ENCODE data around the gene MMP24. TPM values are rescaled to one million over a fixed set of nuclear protein-coding genes. Genes with fewer than 3 reads are reported as not detected.
A peak's percentile ranks its signal among the peaks of the same experiment; 100 is the strongest.

Gene MMP24
- total and polyA plus RNA-seq, 2 of the 13 experiments (the other 11 are each of a cell fraction or from before 2014, with no cell fraction given): 0.29 to 0.35 TPM

DNA sequence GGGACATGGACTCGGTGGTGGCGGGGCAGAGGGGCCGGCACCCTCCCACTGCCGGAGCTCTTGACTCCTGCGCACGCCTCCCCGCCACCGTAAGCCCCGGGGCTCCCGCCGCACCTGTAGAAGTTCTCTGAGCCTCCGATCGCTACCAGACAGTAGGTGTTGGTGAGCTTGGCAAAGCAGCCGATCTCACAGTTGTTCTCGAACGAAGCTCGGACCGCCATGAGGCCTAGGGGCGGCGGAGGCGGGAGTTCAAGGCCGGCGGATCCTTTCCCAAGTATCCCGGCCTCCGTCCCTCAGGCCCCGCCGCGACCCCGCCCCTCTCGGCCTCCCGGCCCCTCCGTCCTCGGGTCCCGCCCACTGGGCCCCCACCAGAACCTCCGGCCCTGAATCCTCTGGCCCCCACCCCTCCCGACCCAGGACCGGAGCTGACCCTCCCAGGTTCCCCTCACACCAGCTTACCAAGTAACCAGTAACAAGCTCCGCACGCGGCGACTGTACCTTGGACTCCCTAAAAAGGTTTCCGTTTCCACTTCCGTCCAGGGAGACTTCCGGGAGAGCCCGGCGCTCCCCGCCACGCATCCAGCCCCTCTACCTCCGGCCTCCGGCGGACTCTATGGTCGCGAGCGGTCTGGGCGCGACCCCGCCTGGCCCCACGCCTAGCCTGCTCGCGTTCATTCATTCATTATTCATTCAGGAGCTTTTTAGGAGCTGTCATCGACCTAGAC is 57.9 kb downstream of the MMP24 start, which contains the start of gene EIF6 (continued):
- TF ChIP-seq KDM6A (CRISPR knock-in tag; IDR thresholded peaks at IDR 0.05; ENCODE audit: low read depth) (0 out of 2 replicates have a peak, but pooled peaks have one; percentile 15), GZF1 (CRISPR knock-in tag; IDR thresholded peaks at IDR 0.05) (peak; percentile 86), ZNF577 (CRISPR knock-in tag; IDR thresholded peaks at IDR 0.05; ENCODE audit: borderline replicate concordance, low read depth) (no peak), ZNF558 (CRISPR knock-in tag; IDR thresholded peaks at IDR 0.05; ENCODE audit: borderline replicate concordance) (peak; percentile 97; the same call in 1 of the 2 replicates), HNF4A (CRISPR knock-in tag; IDR thresholded peaks at IDR 0.05) (peak; percentile 92), REPIN1 (CRISPR knock-in tag; IDR thresholded peaks at IDR 0.05; ENCODE audit: borderline replicate concordance, low read depth) (peak; percentile 68; the same call in 1 of the 2 replicates), SALL2 (CRISPR knock-in tag; IDR thresholded peaks at IDR 0.05) (peak; percentile 78), HNRNPLL (IDR thresholded peaks at IDR 0.05; ENCODE audit: low read depth, low read length, poor library complexity, severe bottlenecking) (peak; percentile 66), ZSCAN9 (CRISPR knock-in tag; IDR thresholded peaks at IDR 0.05; ENCODE audit: borderline replicate concordance) (peak; percentile 81; the same call in 1 of the 2 replicates), RBFOX2 (IDR thresholded peaks at IDR 0.05; ENCODE audit: low read depth, low read length) (peak; percentile 93), ZNF674 (CRISPR knock-in tag; IDR thresholded peaks at IDR 0.05; ENCODE audit: low read depth) (no peak), HDAC6 (IDR thresholded peaks at IDR 0.05; ENCODE audit: low read depth, low read length) (no peak)
- TF ChIP-seq, protein P1, sequence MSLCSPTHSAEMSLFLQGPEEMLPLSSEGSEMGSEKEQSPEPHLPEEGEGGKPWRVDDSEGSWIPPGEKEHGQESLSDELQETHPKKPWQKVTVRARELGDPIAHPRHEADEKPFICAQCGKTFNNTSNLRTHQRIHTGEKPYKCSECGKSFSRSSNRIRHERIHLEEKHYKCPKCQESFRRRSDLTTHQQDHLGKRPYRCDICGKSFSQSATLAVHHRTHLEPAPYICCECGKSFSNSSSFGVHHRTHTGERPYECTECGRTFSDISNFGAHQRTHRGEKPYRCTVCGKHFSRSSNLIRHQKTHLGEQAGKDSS (CRISPR knock-in tag; IDR thresholded peaks at IDR 0.05; ENCODE audit: borderline replicate concordance, low read depth): peak; percentile 50
- TF ChIP-seq, protein P2, sequence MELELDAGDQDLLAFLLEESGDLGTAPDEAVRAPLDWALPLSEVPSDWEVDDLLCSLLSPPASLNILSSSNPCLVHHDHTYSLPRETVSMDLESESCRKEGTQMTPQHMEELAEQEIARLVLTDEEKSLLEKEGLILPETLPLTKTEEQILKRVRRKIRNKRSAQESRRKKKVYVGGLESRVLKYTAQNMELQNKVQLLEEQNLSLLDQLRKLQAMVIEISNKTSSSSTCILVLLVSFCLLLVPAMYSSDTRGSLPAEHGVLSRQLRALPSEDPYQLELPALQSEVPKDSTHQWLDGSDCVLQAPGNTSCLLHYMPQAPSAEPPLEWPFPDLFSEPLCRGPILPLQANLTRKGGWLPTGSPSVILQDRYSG (CRISPR knock-in tag; IDR thresholded peaks at IDR 0.05): no peak
- TF ChIP-seq, protein P3, sequence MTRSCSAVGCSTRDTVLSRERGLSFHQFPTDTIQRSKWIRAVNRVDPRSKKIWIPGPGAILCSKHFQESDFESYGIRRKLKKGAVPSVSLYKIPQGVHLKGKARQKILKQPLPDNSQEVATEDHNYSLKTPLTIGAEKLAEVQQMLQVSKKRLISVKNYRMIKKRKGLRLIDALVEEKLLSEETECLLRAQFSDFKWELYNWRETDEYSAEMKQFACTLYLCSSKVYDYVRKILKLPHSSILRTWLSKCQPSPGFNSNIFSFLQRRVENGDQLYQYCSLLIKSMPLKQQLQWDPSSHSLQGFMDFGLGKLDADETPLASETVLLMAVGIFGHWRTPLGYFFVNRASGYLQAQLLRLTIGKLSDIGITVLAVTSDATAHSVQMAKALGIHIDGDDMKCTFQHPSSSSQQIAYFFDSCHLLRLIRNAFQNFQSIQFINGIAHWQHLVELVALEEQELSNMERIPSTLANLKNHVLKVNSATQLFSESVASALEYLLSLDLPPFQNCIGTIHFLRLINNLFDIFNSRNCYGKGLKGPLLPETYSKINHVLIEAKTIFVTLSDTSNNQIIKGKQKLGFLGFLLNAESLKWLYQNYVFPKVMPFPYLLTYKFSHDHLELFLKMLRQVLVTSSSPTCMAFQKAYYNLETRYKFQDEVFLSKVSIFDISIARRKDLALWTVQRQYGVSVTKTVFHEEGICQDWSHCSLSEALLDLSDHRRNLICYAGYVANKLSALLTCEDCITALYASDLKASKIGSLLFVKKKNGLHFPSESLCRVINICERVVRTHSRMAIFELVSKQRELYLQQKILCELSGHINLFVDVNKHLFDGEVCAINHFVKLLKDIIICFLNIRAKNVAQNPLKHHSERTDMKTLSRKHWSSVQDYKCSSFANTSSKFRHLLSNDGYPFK (CRISPR knock-in tag; IDR thresholded peaks at IDR 0.05; ENCODE audit: borderline replicate concordance): peak; percentile 91
- TF ChIP-seq, protein P4, sequence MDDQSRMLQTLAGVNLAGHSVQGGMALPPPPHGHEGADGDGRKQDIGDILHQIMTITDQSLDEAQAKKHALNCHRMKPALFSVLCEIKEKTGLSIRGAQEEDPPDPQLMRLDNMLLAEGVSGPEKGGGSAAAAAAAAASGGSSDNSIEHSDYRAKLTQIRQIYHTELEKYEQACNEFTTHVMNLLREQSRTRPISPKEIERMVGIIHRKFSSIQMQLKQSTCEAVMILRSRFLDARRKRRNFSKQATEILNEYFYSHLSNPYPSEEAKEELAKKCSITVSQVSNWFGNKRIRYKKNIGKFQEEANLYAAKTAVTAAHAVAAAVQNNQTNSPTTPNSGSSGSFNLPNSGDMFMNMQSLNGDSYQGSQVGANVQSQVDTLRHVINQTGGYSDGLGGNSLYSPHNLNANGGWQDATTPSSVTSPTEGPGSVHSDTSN (CRISPR knock-in tag; IDR thresholded peaks at IDR 0.05; ENCODE audit: borderline replicate concordance): no peak
- TF ChIP-seq, protein P5, sequence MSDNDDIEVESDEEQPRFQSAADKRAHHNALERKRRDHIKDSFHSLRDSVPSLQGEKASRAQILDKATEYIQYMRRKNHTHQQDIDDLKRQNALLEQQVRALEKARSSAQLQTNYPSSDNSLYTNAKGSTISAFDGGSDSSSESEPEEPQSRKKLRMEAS (IDR thresholded peaks at IDR 0.05): peak; percentile 98
- TF ChIP-seq, protein P6, sequence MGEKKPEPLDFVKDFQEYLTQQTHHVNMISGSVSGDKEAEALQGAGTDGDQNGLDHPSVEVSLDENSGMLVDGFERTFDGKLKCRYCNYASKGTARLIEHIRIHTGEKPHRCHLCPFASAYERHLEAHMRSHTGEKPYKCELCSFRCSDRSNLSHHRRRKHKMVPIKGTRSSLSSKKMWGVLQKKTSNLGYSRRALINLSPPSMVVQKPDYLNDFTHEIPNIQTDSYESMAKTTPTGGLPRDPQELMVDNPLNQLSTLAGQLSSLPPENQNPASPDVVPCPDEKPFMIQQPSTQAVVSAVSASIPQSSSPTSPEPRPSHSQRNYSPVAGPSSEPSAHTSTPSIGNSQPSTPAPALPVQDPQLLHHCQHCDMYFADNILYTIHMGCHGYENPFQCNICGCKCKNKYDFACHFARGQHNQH (CRISPR knock-in tag; IDR thresholded peaks at IDR 0.05): peak; percentile 90; the same call in 1 of the 2 replicates
- TF ChIP-seq, protein P7, sequence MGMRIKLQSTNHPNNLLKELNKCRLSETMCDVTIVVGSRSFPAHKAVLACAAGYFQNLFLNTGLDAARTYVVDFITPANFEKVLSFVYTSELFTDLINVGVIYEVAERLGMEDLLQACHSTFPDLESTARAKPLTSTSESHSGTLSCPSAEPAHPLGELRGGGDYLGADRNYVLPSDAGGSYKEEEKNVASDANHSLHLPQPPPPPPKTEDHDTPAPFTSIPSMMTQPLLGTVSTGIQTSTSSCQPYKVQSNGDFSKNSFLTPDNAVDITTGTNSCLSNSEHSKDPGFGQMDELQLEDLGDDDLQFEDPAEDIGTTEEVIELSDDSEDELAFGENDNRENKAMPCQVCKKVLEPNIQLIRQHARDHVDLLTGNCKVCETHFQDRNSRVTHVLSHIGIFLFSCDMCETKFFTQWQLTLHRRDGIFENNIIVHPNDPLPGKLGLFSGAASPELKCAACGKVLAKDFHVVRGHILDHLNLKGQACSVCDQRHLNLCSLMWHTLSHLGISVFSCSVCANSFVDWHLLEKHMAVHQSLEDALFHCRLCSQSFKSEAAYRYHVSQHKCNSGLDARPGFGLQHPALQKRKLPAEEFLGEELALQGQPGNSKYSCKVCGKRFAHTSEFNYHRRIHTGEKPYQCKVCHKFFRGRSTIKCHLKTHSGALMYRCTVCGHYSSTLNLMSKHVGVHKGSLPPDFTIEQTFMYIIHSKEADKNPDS (CRISPR knock-in tag; IDR thresholded peaks at IDR 0.05): peak; percentile 91

All from HepG2 (cell line).